Purkinje cell (primary cell): ENCODE data around the gene RGS11. TPM values are rescaled to one million over a fixed set of nuclear protein-coding genes. Genes with fewer than 3 reads are reported as not detected.

Experiments used
- polyA plus RNA-seq: library from polyadenylated mRNA; unstranded; fragments of >200 nt; fragmentation: Nextera tagmentation; gene quantifications from 2 replicates; pipeline ENCODE4 v1.2.1, GENCODE V29; 2014

The RGS11 gene
- polyA plus RNA-seq = 2.8 and 2.9 TPM in 2 replicates

DNA sequence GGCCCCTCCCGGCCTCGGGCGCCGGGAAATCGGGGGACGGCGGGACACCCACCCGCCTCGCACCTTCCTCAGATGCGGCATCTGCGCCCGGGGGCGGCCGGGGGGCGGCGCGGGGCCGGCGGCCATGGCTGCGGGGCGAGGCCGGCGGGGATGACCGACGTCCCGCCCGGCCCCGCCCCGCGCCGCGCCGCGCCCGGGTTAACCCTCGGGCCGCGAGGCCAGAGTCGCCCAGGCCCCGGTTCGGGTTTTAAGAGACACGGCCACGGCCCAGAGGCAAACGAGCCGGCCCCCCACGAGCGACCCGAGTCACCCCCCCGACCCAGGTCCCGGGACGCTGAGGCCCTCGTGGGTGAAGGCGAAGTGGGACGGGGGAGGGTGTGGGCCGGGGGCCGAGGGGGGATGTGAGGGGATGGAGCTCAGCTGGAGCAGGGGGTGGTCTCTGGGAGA lies at the start of gene RGS11:
Gene RGS11 (minus strand): TSS at position 159 of the 447 bp plus-strand sequence. CDS start 33 bp downstream, at position 126.

GRCh38 chr16:283033-283805 lies 7.5 kb upstream of the RGS11 start, which contains the start of gene PDIA2:
PDIA2 (plus strand) TSS chr16:283164; CDS start chr16:283170, 6 bp downstream.

GRCh38 chr16:280552-280951 lies 4.8 kb upstream of the RGS11 start, which contains the start of gene ARHGDIG:
ARHGDIG (plus strand) TSS chr16:280591; CDS start chr16:280681, 90 bp downstream.

DNA sequence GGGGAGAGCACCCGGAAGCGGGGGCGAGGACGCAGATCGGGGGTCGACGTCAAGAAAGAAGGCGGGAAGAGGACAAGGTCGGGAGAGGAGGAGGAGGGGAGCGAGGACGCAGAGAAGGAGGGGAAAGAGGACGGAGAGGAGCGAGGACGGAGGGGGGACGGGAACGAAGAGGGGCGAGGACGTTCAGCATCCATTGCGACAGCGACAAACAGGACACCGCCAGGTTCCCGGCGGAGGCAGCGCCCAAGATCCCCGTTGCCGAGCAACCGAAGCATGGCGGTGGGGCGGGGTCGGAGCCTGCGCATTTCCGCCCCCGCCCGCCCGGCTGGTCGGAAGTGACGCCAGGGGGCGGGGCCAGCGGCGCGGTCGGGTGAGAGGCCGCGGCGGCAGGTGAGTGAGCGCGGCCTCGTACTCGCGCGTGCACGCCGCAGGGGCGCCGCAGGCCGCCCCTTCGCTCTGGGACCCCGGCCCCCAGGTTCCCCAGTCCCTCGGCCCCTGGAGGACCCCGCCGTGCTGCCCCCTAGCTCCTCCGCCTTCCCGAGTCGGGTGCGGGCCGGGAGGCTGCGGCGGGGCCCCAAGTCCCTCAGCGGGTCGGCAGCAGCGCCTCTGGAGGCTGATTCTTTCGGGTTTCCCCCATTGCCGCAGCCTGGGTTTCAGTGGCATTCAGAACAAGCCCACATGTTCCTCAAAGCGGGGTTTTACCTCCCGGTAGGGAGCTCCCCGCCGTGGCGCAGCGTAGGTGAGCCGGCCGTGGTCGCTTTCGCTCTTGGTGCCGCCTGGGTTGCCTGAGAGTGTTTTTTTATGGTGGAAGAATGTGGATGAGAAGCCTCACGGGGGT lies 41.1 kb downstream of the RGS11 start, which contains the start of gene FAM234A:
Gene FAM234A (plus strand): TSS at position 354 of the 838 bp plus-strand sequence. CDS start 19,593 bp downstream, outside the sequence.

GRCh38 chr16:228852-229730 lies 46.7 kb downstream of the RGS11 start, which contains the start of gene LUC7L:
LUC7L (minus strand) TSS chr16:229449; CDS start chr16:229339, 110 bp downstream.

Other genes with a start within 250 kb of the RGS11 start
- 59.0 and 90.8 TPM in 2 replicates for gene POLR3K, start 222.3 kb downstream of the RGS11 start, polyA plus RNA-seq
- 61.9 and 74.7 TPM in 2 replicates for gene SNRNP25, start 222.1 kb downstream of the RGS11 start, polyA plus RNA-seq
- 0.64 and 1.5 TPM in 2 replicates for gene RHBDF1, start 203.3 kb downstream of the RGS11 start, polyA plus RNA-seq
- 2.1 and 5.7 TPM in 2 replicates for gene MPG, start 197.7 kb downstream of the RGS11 start, polyA plus RNA-seq
- 1.3 and 2.8 TPM in 2 replicates for gene NPRL3, start 137.3 kb downstream of the RGS11 start, polyA plus RNA-seq
- not detected in 2 replicates for gene HBZ, start 123.3 kb downstream of the RGS11 start, polyA plus RNA-seq
- 0.55 TPM in 1 of 2 replicates, not detected in the other for gene HBM, start 110.0 kb downstream of the RGS11 start, polyA plus RNA-seq
- 1.9 and 48.0 TPM in 2 replicates for gene HBA2, start 103.1 kb downstream of the RGS11 start, polyA plus RNA-seq
- gene HBA1, start 99.3 kb downstream of the RGS11 start, polyA plus RNA-seq = 99.3 and 127 TPM in 2 replicates
- gene HBQ1, start 95.5 kb downstream of the RGS11 start, polyA plus RNA-seq = 2.3 and 4.8 TPM in 2 replicates
- 17.1 and 24.7 TPM in 2 replicates for gene LUC7L, start 46.5 kb downstream of the RGS11 start, polyA plus RNA-seq
- 6.5 and 10.2 TPM in 2 replicates for gene FAM234A, start 41.1 kb downstream of the RGS11 start, polyA plus RNA-seq
- gene ARHGDIG, start 4.6 kb upstream of the RGS11 start, polyA plus RNA-seq = 2.6 and 15.2 TPM in 2 replicates
- 4.0 TPM in 1 of 2 replicates, not detected in the other for gene PDIA2, start 7.2 kb upstream of the RGS11 start, polyA plus RNA-seq
- gene AXIN1, start 76.8 kb upstream of the RGS11 start, polyA plus RNA-seq = 0.25 and 0.26 TPM in 2 replicates
- 10.1 and 15.9 TPM in 2 replicates for gene MRPL28, start 94.6 kb upstream of the RGS11 start, polyA plus RNA-seq
- 0.07 and 0.27 TPM in 2 replicates for gene PGAP6, start 106.0 kb upstream of the RGS11 start, polyA plus RNA-seq
- gene NME4, start 121.3 kb upstream of the RGS11 start, polyA plus RNA-seq = 3.8 and 4.8 TPM in 2 replicates
- gene DECR2, start 125.9 kb upstream of the RGS11 start, polyA plus RNA-seq = 3.3 and 5.9 TPM in 2 replicates
- 1.1 and 1.6 TPM in 2 replicates for gene RAB11FIP3, start 149.7 kb upstream of the RGS11 start, polyA plus RNA-seq